ENCODE results near the gene BTAF1. TPM values are rescaled to one million over a fixed set of nuclear protein-coding genes. Genes with fewer than 3 reads are reported as not detected.

The BTAF1 gene
- total RNA-seq, 1 experiment from 2014 or later, result 37.0 TPM

DNA sequence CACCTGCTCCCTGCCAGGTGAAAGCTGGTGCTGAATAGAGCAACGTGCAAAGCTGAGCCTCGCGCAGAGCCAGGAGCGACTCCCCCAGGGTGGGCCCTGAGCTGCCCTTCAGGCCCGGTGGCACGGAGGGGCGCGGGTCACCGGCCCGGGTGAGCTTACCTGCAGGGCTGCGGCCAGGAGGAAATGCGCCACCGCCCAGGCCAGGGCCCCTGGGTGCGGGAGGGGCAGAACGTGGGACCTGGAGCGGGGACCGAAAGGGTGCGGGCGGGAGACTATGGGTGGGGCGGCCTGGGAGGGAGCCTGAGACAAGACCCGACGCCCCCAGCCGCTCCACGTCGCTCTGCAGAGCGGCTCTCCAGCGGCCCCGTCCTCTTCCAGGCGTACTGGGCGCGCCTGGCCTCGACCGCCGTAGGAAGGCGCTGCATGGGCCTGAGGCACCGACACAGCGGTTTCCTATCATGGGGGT, 122.1 kb downstream of the BTAF1 start:
- TF ChIP-seq, protein P1, sequence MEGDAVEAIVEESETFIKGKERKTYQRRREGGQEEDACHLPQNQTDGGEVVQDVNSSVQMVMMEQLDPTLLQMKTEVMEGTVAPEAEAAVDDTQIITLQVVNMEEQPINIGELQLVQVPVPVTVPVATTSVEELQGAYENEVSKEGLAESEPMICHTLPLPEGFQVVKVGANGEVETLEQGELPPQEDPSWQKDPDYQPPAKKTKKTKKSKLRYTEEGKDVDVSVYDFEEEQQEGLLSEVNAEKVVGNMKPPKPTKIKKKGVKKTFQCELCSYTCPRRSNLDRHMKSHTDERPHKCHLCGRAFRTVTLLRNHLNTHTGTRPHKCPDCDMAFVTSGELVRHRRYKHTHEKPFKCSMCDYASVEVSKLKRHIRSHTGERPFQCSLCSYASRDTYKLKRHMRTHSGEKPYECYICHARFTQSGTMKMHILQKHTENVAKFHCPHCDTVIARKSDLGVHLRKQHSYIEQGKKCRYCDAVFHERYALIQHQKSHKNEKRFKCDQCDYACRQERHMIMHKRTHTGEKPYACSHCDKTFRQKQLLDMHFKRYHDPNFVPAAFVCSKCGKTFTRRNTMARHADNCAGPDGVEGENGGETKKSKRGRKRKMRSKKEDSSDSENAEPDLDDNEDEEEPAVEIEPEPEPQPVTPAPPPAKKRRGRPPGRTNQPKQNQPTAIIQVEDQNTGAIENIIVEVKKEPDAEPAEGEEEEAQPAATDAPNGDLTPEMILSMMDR (IDR thresholded peaks at IDR 0.05; ENCODE audit: unreplicated experiment), result no peak
- Mint-ChIP-seq H3K4me1 (ENCODE audit: insufficient read depth, unreplicated experiment) (no peaks in the 10 kb centered on the region), H3K27ac (ENCODE audit: low read depth, unreplicated experiment) (no peak overlapping the region), H3K9me3 (ENCODE audit: unreplicated experiment) (no peaks in the 10 kb centered on the region), H3K27me3 (ENCODE audit: insufficient read depth, unreplicated experiment) (no peaks in the 10 kb centered on the region), H3K36me3 (ENCODE audit: insufficient read depth, unreplicated experiment) (peaks cover 5% of the 10 kb centered on the region), H3K4me3 (ENCODE audit: unreplicated experiment) (no peak overlapping the region)
- intact Hi-C loops (cut with micrococcal nuclease), result no loop called here
- DNase-seq (ENCODE audit: unreplicated experiment), result no peak
- no TSS peak for BruUV-seq (replicated peaks)
- POLR2A ChIA-PET, result no interaction called here
- CTCF ChIA-PET, result interaction anchor here (0.6 kb wide), 1 partner anchor 132 kb away, joined by 3 read pairs; no protein-coding TSS in a partner anchor

DNA sequence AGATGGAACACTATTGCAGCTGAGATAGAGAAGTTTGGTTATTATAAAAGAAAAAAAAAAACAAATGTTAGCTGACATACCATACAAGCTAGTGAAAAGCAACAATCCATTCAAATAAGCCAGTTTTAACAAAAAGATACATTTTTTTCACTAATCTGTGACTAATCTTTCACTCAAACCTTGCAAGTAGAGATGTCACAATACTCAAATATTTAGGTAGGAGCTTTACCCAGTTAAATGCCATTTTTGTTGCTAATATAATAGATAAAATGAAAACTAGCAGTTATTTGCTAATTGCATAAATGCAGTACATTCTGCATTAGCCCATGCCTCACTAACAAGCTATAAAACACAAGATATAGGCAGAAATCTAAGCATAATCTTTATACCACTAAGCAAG, 123.6 kb downstream of the BTAF1 start:
- Mint-ChIP-seq H3K27ac (ENCODE audit: low read depth, unreplicated experiment) (no peak overlapping the region), H3K4me3 (ENCODE audit: unreplicated experiment) (no peak overlapping the region), H3K27me3 (ENCODE audit: insufficient read depth, unreplicated experiment) (no peaks in the 10 kb centered on the region), H3K36me3 (ENCODE audit: insufficient read depth, unreplicated experiment) (peaks cover 5% of the 10 kb centered on the region), H3K9me3 (ENCODE audit: unreplicated experiment) (no peaks in the 10 kb centered on the region), H3K4me1 (ENCODE audit: insufficient read depth, unreplicated experiment) (no peaks in the 10 kb centered on the region)
- no TSS peak for BruUV-seq (replicated peaks)
- no peak for DNase-seq (ENCODE audit: unreplicated experiment)
- POLR2A ChIA-PET, result interaction anchor here (1.1 kb wide), 1 partner anchor 10 kb away, joined by 3 read pairs; no protein-coding TSS in a partner anchor
- CTCF ChIA-PET, result interaction anchor here (1.2 kb wide), 1 partner anchor 387 kb away, joined by 5 read pairs; no protein-coding TSS in a partner anchor
- intact Hi-C loops (cut with micrococcal nuclease), result no loop called here
- TF ChIP-seq, protein P1 (IDR thresholded peaks at IDR 0.05; ENCODE audit: unreplicated experiment), result no peak

DNA sequence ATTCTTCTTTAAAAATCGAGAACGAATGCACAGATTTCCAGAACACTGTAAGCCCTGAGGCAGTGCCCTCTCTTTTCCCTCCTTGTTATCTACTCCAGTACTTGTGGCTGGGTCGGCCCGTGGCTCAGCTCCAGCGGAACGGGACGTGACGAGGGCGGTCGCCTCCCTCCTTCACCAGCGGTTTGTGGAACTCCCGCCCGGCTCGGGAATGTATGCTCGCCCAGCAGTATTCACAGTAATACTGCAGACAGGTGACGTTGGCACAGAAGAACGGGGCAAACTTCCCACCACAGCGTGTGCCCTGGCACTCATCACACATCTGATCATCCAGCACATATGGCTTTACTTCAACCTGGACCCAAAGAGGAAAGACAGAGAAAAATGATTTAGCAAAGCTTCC, 128.5 kb downstream of the BTAF1 start:
- POLR2A ChIA-PET, result interaction anchor here (0.6 kb wide), 1 partner anchor 368 kb away, joined by 3 read pairs; no protein-coding TSS in a partner anchor
- CTCF ChIA-PET, result interaction anchor here (1.0 kb wide), 1 partner anchor 17 kb away, joined by 3 read pairs; no protein-coding TSS in a partner anchor
- no TSS peak for BruUV-seq (replicated peaks)
- no peak overlapping the region for H3K4me3 Mint-ChIP-seq (ENCODE audit: unreplicated experiment)
- no peak for DNase-seq (ENCODE audit: unreplicated experiment)
- peaks cover 6% of the 10 kb centered on the region for H3K36me3 Mint-ChIP-seq (ENCODE audit: insufficient read depth, unreplicated experiment)
- H3K9me3 Mint-ChIP-seq (ENCODE audit: unreplicated experiment), result no peaks in the 10 kb centered on the region
- no peaks in the 10 kb centered on the region for H3K27me3 Mint-ChIP-seq (ENCODE audit: insufficient read depth, unreplicated experiment)
- H3K4me1 Mint-ChIP-seq (ENCODE audit: insufficient read depth, unreplicated experiment), result no peaks in the 10 kb centered on the region
- TF ChIP-seq, protein P1 (IDR thresholded peaks at IDR 0.05; ENCODE audit: unreplicated experiment), result no peak
- intact Hi-C loops (cut with micrococcal nuclease), result no loop called here
- no peak overlapping the region for H3K27ac Mint-ChIP-seq (ENCODE audit: low read depth, unreplicated experiment)

DNA sequence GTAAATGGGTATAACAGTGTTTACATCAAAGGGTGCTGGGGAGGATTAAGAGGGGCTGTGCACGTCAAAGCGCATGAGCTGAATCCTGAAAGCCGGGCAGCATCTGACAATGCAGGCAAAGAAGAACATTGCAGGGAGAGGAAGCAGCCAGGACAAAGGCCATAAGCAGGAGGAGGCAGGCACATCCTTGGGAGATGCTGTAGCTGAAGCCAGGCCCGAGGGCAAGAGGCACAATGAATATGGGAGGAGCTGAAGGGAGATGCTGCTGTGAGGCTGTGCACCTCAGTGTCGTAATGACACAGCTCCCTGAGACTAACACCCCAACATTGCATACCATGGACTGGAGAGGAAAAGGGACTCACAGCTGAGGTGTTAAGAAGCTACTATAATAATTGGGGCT, 129.2 kb downstream of the BTAF1 start:
- Mint-ChIP-seq H3K27me3 (ENCODE audit: insufficient read depth, unreplicated experiment) (no peaks in the 10 kb centered on the region), H3K4me1 (ENCODE audit: insufficient read depth, unreplicated experiment) (no peaks in the 10 kb centered on the region), H3K4me3 (ENCODE audit: unreplicated experiment) (no peak overlapping the region), H3K36me3 (ENCODE audit: insufficient read depth, unreplicated experiment) (peaks cover 6% of the 10 kb centered on the region), H3K9me3 (ENCODE audit: unreplicated experiment) (no peaks in the 10 kb centered on the region), H3K27ac (ENCODE audit: low read depth, unreplicated experiment) (no peak overlapping the region)
- no TSS peak for BruUV-seq (replicated peaks)
- intact Hi-C loops (cut with micrococcal nuclease), result loop anchor here (1.0 kb wide), 1 partner anchor 25 kb away; no protein-coding TSS in a partner anchor
- CTCF ChIA-PET, result interaction anchor here (0.6 to 1.0 kb wide), 4 partner anchors 16 to 828 kb away, joined by 3 to 5 read pairs (median 3); no protein-coding TSS in a partner anchor
- TF ChIP-seq, protein P1 (IDR thresholded peaks at IDR 0.05; ENCODE audit: unreplicated experiment), result no peak
- POLR2A ChIA-PET, result interaction anchor here (0.6 to 0.7 kb wide), 2 partner anchors 20 to 367 kb away, joined by 3 read pairs; no protein-coding TSS in a partner anchor
- DNase-seq (ENCODE audit: unreplicated experiment), result no peak
